Fibroblast of lung (primary cell): ENCODE results near the gene TSPAN18.

ENCODE experiments used
- EZH2 ChIP-seq: IDR thresholded peaks from 2 replicates; pipeline ENCODE4 v1.5.1; 2012; ENCODE audit warnings: low read length, control low read depth, mild to moderate bottlenecking; ENCODE audit errors: missing control alignments
- TF ChIP-seq, protein P1 (sequence below), 2 donors: IDR thresholded peaks in 1 of 2; conservative IDR thresholded peaks in 1 of 2; 1 replicate in 1 of 2; 2 replicates in 1 of 2; pipeline ENCODE4 v1.5.1; 2011 to 2012; ENCODE audit warnings: low read length in 2 of 2, control low read depth in 1 of 2, inconsistent platforms in 1 of 2, low read depth in 1 of 2, mild to moderate bottlenecking in 1 of 2

DNA sequence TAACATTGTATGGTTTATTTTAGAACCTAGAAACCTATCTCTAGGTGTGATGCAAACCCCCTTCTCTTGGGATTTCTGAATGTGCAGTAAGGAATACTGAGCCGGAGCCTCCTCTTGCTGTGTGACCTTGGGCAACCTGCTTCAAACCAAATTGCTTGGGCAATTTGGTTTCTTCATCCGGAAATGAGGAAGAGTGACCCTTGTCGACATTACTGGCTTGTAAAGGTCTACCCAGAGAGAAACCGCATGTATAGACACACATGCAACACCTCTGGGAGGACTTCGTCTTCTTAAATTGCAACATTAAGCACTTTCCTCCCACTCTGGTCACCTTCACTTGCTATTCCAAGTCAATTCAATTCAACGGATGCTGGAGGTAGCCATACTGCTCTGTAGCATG is 243.5 kb downstream of the TSPAN18 start:
- TF ChIP-seq, protein P1, sequence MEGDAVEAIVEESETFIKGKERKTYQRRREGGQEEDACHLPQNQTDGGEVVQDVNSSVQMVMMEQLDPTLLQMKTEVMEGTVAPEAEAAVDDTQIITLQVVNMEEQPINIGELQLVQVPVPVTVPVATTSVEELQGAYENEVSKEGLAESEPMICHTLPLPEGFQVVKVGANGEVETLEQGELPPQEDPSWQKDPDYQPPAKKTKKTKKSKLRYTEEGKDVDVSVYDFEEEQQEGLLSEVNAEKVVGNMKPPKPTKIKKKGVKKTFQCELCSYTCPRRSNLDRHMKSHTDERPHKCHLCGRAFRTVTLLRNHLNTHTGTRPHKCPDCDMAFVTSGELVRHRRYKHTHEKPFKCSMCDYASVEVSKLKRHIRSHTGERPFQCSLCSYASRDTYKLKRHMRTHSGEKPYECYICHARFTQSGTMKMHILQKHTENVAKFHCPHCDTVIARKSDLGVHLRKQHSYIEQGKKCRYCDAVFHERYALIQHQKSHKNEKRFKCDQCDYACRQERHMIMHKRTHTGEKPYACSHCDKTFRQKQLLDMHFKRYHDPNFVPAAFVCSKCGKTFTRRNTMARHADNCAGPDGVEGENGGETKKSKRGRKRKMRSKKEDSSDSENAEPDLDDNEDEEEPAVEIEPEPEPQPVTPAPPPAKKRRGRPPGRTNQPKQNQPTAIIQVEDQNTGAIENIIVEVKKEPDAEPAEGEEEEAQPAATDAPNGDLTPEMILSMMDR (conservative IDR thresholded peaks at IDR 0.05 in 1 of 2, IDR thresholded peaks at IDR 0.05 in 1 of 2; ENCODE audit: low read depth in 1 of 2, low read length in 2 of 2), result no peak
- no peak for TF ChIP-seq EZH2
